Smooth muscle cell (in vitro differentiated cells): Measurements from ENCODE around the gene DPP10. TPM values are rescaled to one million over a fixed set of nuclear protein-coding genes. Genes with fewer than 3 reads are reported as not detected.
A peak's percentile ranks its signal among the peaks of the same experiment; 100 is the strongest.

Experiments
- DNase-seq: peaks from one replicate; lab custom pipeline; 2025; ENCODE audit not compliant: unreplicated experiment; lab: John Stamatoyannopoulos, UW
- H2AFZ ChIP-seq: fragments of 200-600 bp; sonication (generic); 2 replicates; pipeline ENCODE4 v1.6.0; 2016; ENCODE audit warnings: antibody characterized with exemption, low read depth, mild to moderate bottlenecking
- H3F3A ChIP-seq: fragments of 200-600 bp; sonication (generic); 2 replicates; pipeline ENCODE4 v1.6.0; 2017; ENCODE audit warnings: antibody characterized with exemption, low read depth
- H3K27ac ChIP-seq: fragments of 200-600 bp; sonication (generic); 2 replicates; pipeline ENCODE4 v1.5.1; 2016; ENCODE audit warnings: low read depth, mild to moderate bottlenecking
- H3K27me3 ChIP-seq: fragments of 200-600 bp; sonication (generic); 2 replicates; pipeline ENCODE4 v1.6.1; 2016; ENCODE audit warnings: low read depth, mild to moderate bottlenecking
- H3K36me3 ChIP-seq: fragments of 200-600 bp; sonication (generic); 2 replicates; pipeline ENCODE4 v1.5.1; 2016; ENCODE audit warnings: low read depth
- H3K4me1 ChIP-seq: fragments of 200-600 bp; sonication (generic); 2 replicates; pipeline ENCODE4 v1.5.1; 2016; ENCODE audit warnings: low read depth
- H3K4me2 ChIP-seq: fragments of 200-600 bp; sonication (generic); 2 replicates; pipeline ENCODE4 v1.6.0; 2016; ENCODE audit warnings: mild to moderate bottlenecking
- H3K4me3 ChIP-seq: fragments of 200-600 bp; sonication (generic); 2 replicates; pipeline ENCODE4 v1.5.1; 2016; ENCODE audit warnings: mild to moderate bottlenecking
- H3K79me2 ChIP-seq: fragments of 200-600 bp; sonication (generic); 2 replicates; pipeline ENCODE4 v1.6.0; 2016; ENCODE audit warnings: low read depth, mild to moderate bottlenecking
- H3K9ac ChIP-seq: fragments of 200-600 bp; sonication (generic); 2 replicates; pipeline ENCODE4 v1.6.0; 2016; ENCODE audit warnings: low read depth
- H3K9me3 ChIP-seq: fragments of 200-600 bp; sonication (generic); replicated peaks from 2 replicates; pipeline ENCODE4 v1.5.1; 2016; ENCODE audit warnings: low read depth
- H4K20me1 ChIP-seq: fragments of 200-600 bp; sonication (generic); 2 replicates; pipeline ENCODE4 v1.6.0; 2016; ENCODE audit warnings: low read depth
- WGBS: methylation state at CpG from one replicate; pipeline ENCODE4 v1.1.7; 2016; ENCODE audit warnings: low lambda C conversion rate; 5-methylcytosine and 5-hydroxymethylcytosine counted together
- polyA plus RNA-seq: library from polyadenylated mRNA; unstranded; fragments of >200 nt; fragmentation: Nextera tagmentation; extraction: Ambion mirVana; gene quantifications from 2 replicates; pipeline ENCODE4 v1.2.1, GENCODE V29; 2016
- total RNA-seq: library from RNA; depleted of rRNA; stranded (reverse); fragments of >200 nt; gene quantifications from 2 replicates; pipeline ENCODE4 v1.2.3, GENCODE V29; 2014
- TF ChIP-seq, protein P1 (sequence below): fragments of 200-600 bp; sonication (generic); IDR thresholded peaks from 2 replicates; pipeline ENCODE4 v1.5.1; 2017; ENCODE audit warnings: borderline replicate concordance, mild to moderate bottlenecking, antibody characterized with exemption; ENCODE audit not compliant: insufficient read depth, poor library complexity, severe bottlenecking

The DPP10 gene
- total and polyA plus RNA-seq, 2 experiments from 2014 or later: 3.6 TPM; not detected in 1

DNA sequence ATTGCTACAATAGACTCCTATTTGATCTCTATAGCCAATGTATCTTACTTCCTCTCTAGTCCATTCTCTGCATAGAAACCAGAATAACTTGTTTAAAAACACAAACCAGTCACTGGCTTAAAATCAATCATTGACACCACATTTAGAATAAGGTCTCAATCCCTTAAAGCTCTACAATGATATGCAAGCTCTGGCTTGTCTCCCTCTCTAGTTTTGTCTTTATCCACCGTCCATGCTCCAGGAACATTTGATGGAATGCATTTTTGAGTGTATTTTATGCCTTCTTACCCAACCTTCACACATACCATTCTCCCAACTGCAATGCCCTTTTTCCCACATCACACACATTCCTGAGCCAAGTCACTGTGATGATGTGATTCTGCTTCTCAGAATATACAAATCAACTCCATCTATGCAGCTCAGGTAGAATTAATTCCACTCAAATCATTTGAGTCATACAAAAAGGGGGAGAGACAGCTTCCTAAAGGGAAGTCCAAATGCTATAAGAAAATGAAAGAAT is 1107.2 kb downstream of the DPP10 start:
- H3K9ac ChIP-seq: no peak overlapping the region
- H3K36me3 ChIP-seq: no peaks in the 10 kb centered on the region
- no peaks in the 10 kb centered on the region for H3K27me3 ChIP-seq
- TF ChIP-seq, protein P1, sequence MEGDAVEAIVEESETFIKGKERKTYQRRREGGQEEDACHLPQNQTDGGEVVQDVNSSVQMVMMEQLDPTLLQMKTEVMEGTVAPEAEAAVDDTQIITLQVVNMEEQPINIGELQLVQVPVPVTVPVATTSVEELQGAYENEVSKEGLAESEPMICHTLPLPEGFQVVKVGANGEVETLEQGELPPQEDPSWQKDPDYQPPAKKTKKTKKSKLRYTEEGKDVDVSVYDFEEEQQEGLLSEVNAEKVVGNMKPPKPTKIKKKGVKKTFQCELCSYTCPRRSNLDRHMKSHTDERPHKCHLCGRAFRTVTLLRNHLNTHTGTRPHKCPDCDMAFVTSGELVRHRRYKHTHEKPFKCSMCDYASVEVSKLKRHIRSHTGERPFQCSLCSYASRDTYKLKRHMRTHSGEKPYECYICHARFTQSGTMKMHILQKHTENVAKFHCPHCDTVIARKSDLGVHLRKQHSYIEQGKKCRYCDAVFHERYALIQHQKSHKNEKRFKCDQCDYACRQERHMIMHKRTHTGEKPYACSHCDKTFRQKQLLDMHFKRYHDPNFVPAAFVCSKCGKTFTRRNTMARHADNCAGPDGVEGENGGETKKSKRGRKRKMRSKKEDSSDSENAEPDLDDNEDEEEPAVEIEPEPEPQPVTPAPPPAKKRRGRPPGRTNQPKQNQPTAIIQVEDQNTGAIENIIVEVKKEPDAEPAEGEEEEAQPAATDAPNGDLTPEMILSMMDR: no peak
- peaks cover 7% of the 10 kb centered on the region for H3F3A ChIP-seq
- no peak for DNase-seq
- peak overlapping the region; percentile 67 for H3K27ac ChIP-seq
- H2AFZ ChIP-seq: peak overlapping the region; percentile 37
- H4K20me1 ChIP-seq: no peaks in the 10 kb centered on the region
- H3K79me2 ChIP-seq: no peaks in the 10 kb centered on the region
- WGBS: 0% methylated on average over 1 of the region's 1 CpG
- H3K9me3 ChIP-seq: no peaks in the 10 kb centered on the region
- no peak overlapping the region for H3K4me3 ChIP-seq
- H3K4me1 ChIP-seq: peaks cover 12% of the 10 kb centered on the region
- peak overlapping the region; percentile 64 for H3K4me2 ChIP-seq

DNA sequence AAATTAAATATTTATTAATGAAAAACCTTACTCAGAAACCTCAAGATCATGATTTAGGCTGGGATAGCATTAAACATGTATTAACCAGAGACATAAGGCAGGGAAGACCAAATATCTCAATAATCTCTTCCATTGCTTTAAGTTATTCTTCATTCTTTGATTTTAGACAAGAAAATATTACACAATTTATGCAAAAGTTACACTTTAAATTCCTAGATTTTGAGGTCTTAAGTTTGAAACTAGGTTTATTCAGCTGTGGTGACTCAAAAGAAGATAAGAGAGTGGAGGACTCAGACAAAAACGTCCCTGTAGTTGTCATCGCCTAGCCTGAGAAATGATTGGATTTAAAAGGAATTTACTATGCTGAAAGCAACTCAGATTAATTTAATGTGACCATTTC is 1110.3 kb downstream of the DPP10 start:
- H3K27ac ChIP-seq: no peak overlapping the region
- no peak overlapping the region for H3K4me3 ChIP-seq
- H3K27me3 ChIP-seq: no peaks in the 10 kb centered on the region
- WGBS: 9% methylated on average over 2 of the region's 2 CpGs
- H3K4me2 ChIP-seq: peak overlapping the region; percentile 21
- H4K20me1 ChIP-seq: no peaks in the 10 kb centered on the region
- H3K79me2 ChIP-seq: no peaks in the 10 kb centered on the region
- H3K4me1 ChIP-seq: peaks cover 12% of the 10 kb centered on the region
- DNase-seq: no peak
- H3K36me3 ChIP-seq: no peaks in the 10 kb centered on the region
- H2AFZ ChIP-seq: no peak overlapping the region
- no peaks in the 10 kb centered on the region for H3K9me3 ChIP-seq
- no peak overlapping the region for H3K9ac ChIP-seq
- peaks cover 7% of the 10 kb centered on the region for H3F3A ChIP-seq
- TF ChIP-seq, protein P1: no peak

DNA sequence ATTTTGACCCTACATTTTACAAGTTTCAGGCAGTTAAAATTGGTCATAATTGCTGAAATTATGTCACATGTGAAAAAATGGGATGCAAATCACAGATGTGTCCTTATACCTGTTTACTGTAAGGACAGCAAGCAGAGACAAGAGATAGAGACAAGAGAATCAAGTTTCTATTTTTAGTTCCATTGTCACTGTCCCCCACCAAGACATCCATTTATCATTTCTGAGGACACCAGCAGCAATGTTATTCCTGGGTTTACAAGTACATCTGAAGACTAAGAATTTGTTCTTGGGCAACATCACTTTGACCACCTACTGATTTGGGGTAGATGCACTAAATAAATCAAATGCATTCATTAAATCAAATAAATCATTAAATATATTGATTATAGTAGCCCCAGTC is 1111.7 kb downstream of the DPP10 start:
- no peak for DNase-seq
- no peaks in the 10 kb centered on the region for H3K9me3 ChIP-seq
- TF ChIP-seq, protein P1: no peak
- H2AFZ ChIP-seq: no peak overlapping the region
- no peak overlapping the region for H3K4me2 ChIP-seq
- no peaks in the 10 kb centered on the region for H3K79me2 ChIP-seq
- H3K4me3 ChIP-seq: no peak overlapping the region
- H3K9ac ChIP-seq: no peak overlapping the region
- H3K36me3 ChIP-seq: no peaks in the 10 kb centered on the region
- no peaks in the 10 kb centered on the region for H4K20me1 ChIP-seq
- peaks cover 12% of the 10 kb centered on the region for H3K4me1 ChIP-seq
- no peak overlapping the region for H3K27ac ChIP-seq
- peaks cover 2% of the 10 kb centered on the region for H3F3A ChIP-seq
- no peaks in the 10 kb centered on the region for H3K27me3 ChIP-seq

DNA sequence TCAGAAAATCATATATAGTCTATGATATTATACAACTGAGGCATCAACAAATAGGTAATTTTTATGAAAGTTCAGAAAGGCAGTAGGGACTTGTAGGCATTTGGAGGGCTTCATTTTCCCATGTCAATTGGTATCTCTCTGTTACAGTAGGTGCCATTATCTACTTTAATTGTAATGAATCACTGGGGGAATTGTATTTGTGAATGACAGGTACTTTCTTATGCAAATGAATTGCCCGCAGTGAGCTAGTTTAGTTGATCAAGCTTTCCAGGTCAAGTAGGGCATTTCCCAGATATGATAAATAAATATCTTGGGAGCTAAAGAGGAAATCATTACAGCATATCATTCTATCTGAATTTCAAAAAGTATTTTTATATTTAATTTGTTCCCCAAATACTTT is 1116.3 kb downstream of the DPP10 start:
- WGBS: 43% methylated on average over 1 of the region's 1 CpG

More for the DNA sequence above, 1116.3 kb downstream of the DPP10 start:
- no peak for DNase-seq
- Histone ChIP-seq H3K27ac (no peak overlapping the region), H3K4me2 (no peak overlapping the region), H3K4me3 (no peak overlapping the region), H3K9ac (no peak overlapping the region), H3K4me1 (no peaks in the 10 kb centered on the region), H3F3A (no peaks in the 10 kb centered on the region), H4K20me1 (no peaks in the 10 kb centered on the region), H3K9me3 (no peaks in the 10 kb centered on the region), H3K79me2 (no peaks in the 10 kb centered on the region), H2AFZ (no peak overlapping the region), H3K27me3 (no peaks in the 10 kb centered on the region), H3K36me3 (no peaks in the 10 kb centered on the region)
- TF ChIP-seq, protein P1: no peak
